Activated CD8-positive, alpha-beta memory T cell treated with anti-CD3 and anti-CD28 coated beads, Interleukin-2, amount 50 U/mL, for 24 hours (primary cell): ENCODE results near the gene COPZ2.

ENCODE experiments used
- DNase-seq: peaks from one replicate; pipeline ENCODE4 v3.0.0-alpha.2; 2020; ENCODE audit errors: extremely low read depth

COPZ2 gene

GRCh38 chr17:47986520-47986919, 51.1 kb downstream of the COPZ2 start:
- DNase-seq = no peak

GRCh38 chr17:47983492-47984223, 53.9 kb downstream of the COPZ2 start:
- no peak for DNase-seq

- DNase-seq = no peak
Measured at GRCh38 chr17:47982645-47983390, 54.8 kb downstream of the COPZ2 start.

- no peak for DNase-seq
Measured at GRCh38 chr17:47982091-47982617, 55.4 kb downstream of the COPZ2 start.

GRCh38 chr17:47981462-47981861, 56.1 kb downstream of the COPZ2 start:
- DNase-seq = no peak

- DNase-seq = no peak
Measured at GRCh38 chr17:47980541-47980940, 57.1 kb downstream of the COPZ2 start.

GRCh38 chr17:47978324-47978723, 59.3 kb downstream of the COPZ2 start:
- no peak for DNase-seq
